ENCODE measurements around the gene EIPR1.

EIPR1 gene

GRCh38 chr2:3142961-3143571 is 234.6 kb downstream of the EIPR1 start:
- DNase-seq: no peak

GRCh38 chr2:3142210-3142609 is 235.4 kb downstream of the EIPR1 start:
- no peak for DNase-seq

- no peak for DNase-seq
Measured at GRCh38 chr2:3141696-3142095, 235.9 kb downstream of the EIPR1 start.

GRCh38 chr2:3139906-3140305 is 237.7 kb downstream of the EIPR1 start:
- no peak for DNase-seq
